HepG2 (cell line): Measurements from ENCODE around the gene SLC38A2. TPM values are rescaled to one million over a fixed set of nuclear protein-coding genes. Genes with fewer than 3 reads are reported as not detected.

Source experiments
- ARNTL ChIP-seq: sonication (generic); formaldehyde crosslinking; IDR thresholded peaks from 2 replicates; pipeline ENCODE4 v1.4.0; 2020; ENCODE audit warnings: mild to moderate bottlenecking, missing genetic modification reagents
- ATRX ChIP-seq: sonication (generic); formaldehyde crosslinking; IDR thresholded peaks from 2 replicates; pipeline ENCODE4 v1.4.0; 2020; ENCODE audit warnings: missing genetic modification reagents, borderline replicate concordance
- CCAR2 ChIP-seq: fragments of 200-400 bp; formaldehyde crosslinking; optimal IDR thresholded peaks from 2 replicates; pipeline ENCODE3; 2018; ENCODE audit warnings: low read depth, mild to moderate bottlenecking, low read length, moderate library complexity
- IKZF1 ChIP-seq: fragments of 450-650 bp; IDR thresholded peaks from 2 replicates; pipeline ENCODE4 v1.7.1; 2016
- ZNF672 ChIP-seq: sonication (generic); formaldehyde crosslinking; IDR thresholded peaks from 2 replicates; pipeline ENCODE4 v1.8.1; 2022; ENCODE audit warnings: missing genetic modification reagents
- polyA plus RNA-seq, 8 experiments: library from polyadenylated mRNA; depleted of rRNA in 3 of 8; stranded (reverse) in 7 of 8; unstranded in 1 of 8; fragments of >200 nt; fragmentation: Illumina TruSeq in 4 of 8; extraction: Trizol in 4 of 8; gene quantifications; 2 replicates each; pipeline versions ENCODE4 v1.2.1 to v1.2.3, GENCODE V29; 2011 to 2016; ENCODE audit warnings: low read depth in 4 of 8, missing spikeins in 1 of 8, mixed read lengths in 1 of 8; ENCODE audit not compliant: insufficient read depth in 1 of 8
- total RNA-seq, 5 experiments: library from RNA; depleted of rRNA; stranded (reverse); fragments of >200 nt; fragmentation: Illumina TruSeq; extraction: Trizol; gene quantifications; 2 replicates each; pipeline ENCODE4 v1.2.3, GENCODE V29; 2016; ENCODE audit warnings: low read depth in 1 of 5
- TF ChIP-seq, protein P1 (sequence below): sonication (generic); formaldehyde crosslinking; IDR thresholded peaks from 2 replicates; pipeline ENCODE4 v1.4.0; 2020; ENCODE audit warnings: missing genetic modification reagents
- TF ChIP-seq, protein P2 (sequence below): sonication (generic); formaldehyde crosslinking; IDR thresholded peaks from 2 replicates; pipeline ENCODE4 v1.4.0; 2020; ENCODE audit warnings: low read depth, mild to moderate bottlenecking, missing genetic modification reagents
- TF ChIP-seq, protein P3 (sequence below): sonication (generic); formaldehyde crosslinking; IDR thresholded peaks from 2 replicates; pipeline ENCODE4 v1.8.1; 2023; ENCODE audit warnings: mild to moderate bottlenecking, missing genetic modification reagents
- TF ChIP-seq, protein P4 (sequence below): IDR thresholded peaks from 2 replicates; pipeline ENCODE4 v1.6.1; 2016; ENCODE audit warnings: low read depth, borderline replicate concordance
- TF ChIP-seq, protein P5 (sequence below): sonication (generic); formaldehyde crosslinking; conservative IDR thresholded peaks from 2 replicates; pipeline ENCODE4 v1.5.0; 2020; ENCODE audit warnings: missing genetic modification reagents
- TF ChIP-seq, protein P6 (sequence below): sonication (generic); formaldehyde crosslinking; IDR thresholded peaks from 2 replicates; pipeline ENCODE4 v1.5.0; 2020; ENCODE audit warnings: missing genetic modification reagents, mild to moderate bottlenecking, borderline replicate concordance
- TF ChIP-seq, protein P7 (sequence below): sonication (generic); formaldehyde crosslinking; IDR thresholded peaks from 2 replicates; pipeline ENCODE4 v1.4.0; 2020; ENCODE audit warnings: missing genetic modification reagents
- TF ChIP-seq, protein P8 (sequence below): sonication (generic); formaldehyde crosslinking; conservative IDR thresholded peaks from 2 replicates; pipeline ENCODE4 v1.4.0; 2020; ENCODE audit warnings: missing genetic modification reagents

The SLC38A2 gene
- total and polyA plus RNA-seq, 2 of the 13 experiments (the other 11 are each of a cell fraction or from before 2014, with no cell fraction given) = 368 to 880 TPM

DNA sequence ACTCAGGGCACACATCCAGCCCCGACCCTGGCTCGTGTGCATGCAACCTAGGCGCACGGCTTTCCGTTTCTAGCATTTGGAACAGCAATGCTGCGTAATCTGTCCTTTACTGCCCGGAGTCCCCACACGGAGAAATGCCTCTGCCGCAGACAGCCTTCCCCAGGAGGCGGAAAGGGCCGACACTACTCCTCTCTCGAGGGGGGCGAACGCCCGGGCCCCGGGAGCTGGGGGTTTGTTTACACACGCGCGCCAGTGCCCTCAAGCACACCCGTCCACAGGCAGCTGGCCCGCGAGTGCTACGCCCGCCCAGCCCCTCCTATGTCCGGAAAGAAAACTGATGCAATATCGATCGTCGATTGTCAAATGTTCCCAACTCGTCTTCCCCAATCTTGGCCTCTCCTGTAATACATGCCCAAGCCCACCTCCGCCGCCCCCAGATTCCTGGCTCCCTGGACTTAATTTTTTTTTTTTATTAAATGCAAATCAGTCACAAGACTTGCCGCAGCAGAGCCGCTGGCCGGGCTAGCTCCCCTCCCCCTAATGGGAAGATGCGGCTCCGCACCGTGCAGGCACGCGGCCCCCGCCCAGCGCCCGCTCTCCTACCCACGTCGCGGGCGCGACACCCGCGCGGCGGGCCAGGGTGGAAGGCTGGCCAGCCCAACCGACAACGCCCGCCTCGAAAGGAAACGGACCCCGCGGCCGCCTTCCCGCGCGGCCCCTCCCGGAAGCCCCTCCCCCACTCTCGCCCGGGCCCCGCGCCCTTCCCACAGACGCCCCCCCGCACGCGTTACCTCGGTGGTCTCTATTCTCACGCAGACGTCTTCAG, 642 bp downstream of the SLC38A2 start (continued):
- TF ChIP-seq, protein P1, sequence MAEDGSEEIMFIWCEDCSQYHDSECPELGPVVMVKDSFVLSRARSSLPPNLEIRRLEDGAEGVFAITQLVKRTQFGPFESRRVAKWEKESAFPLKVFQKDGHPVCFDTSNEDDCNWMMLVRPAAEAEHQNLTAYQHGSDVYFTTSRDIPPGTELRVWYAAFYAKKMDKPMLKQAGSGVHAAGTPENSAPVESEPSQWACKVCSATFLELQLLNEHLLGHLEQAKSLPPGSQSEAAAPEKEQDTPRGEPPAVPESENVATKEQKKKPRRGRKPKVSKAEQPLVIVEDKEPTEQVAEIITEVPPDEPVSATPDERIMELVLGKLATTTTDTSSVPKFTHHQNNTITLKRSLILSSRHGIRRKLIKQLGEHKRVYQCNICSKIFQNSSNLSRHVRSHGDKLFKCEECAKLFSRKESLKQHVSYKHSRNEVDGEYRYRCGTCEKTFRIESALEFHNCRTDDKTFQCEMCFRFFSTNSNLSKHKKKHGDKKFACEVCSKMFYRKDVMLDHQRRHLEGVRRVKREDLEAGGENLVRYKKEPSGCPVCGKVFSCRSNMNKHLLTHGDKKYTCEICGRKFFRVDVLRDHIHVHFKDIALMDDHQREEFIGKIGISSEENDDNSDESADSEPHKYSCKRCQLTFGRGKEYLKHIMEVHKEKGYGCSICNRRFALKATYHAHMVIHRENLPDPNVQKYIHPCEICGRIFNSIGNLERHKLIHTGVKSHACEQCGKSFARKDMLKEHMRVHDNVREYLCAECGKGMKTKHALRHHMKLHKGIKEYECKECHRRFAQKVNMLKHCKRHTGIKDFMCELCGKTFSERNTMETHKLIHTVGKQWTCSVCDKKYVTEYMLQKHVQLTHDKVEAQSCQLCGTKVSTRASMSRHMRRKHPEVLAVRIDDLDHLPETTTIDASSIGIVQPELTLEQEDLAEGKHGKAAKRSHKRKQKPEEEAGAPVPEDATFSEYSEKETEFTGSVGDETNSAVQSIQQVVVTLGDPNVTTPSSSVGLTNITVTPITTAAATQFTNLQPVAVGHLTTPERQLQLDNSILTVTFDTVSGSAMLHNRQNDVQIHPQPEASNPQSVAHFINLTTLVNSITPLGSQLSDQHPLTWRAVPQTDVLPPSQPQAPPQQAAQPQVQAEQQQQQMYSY (CRISPR knock-in tag) = 0 out of 2 replicates have a peak, but pooled peaks have one; percentile 7
- TF ChIP-seq, protein P2, sequence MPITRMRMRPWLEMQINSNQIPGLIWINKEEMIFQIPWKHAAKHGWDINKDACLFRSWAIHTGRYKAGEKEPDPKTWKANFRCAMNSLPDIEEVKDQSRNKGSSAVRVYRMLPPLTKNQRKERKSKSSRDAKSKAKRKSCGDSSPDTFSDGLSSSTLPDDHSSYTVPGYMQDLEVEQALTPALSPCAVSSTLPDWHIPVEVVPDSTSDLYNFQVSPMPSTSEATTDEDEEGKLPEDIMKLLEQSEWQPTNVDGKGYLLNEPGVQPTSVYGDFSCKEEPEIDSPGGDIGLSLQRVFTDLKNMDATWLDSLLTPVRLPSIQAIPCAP = 0 out of 2 replicates have a peak, but pooled peaks have one; percentile 0
- TF ChIP-seq, protein P3, sequence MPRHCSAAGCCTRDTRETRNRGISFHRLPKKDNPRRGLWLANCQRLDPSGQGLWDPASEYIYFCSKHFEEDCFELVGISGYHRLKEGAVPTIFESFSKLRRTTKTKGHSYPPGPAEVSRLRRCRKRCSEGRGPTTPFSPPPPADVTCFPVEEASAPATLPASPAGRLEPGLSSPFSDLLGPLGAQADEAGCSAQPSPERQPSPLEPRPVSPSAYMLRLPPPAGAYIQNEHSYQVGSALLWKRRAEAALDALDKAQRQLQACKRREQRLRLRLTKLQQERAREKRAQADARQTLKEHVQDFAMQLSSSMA = no peak
- TF ChIP-seq IKZF1 = no peak
- TF ChIP-seq, protein P4, sequence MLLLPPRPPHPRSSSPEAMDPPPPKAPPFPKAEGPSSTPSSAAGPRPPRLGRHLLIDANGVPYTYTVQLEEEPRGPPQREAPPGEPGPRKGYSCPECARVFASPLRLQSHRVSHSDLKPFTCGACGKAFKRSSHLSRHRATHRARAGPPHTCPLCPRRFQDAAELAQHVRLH (CRISPR knock-in tag) = peak; percentile 43; the same call in 1 of the 2 replicates
- TF ChIP-seq, protein P5, sequence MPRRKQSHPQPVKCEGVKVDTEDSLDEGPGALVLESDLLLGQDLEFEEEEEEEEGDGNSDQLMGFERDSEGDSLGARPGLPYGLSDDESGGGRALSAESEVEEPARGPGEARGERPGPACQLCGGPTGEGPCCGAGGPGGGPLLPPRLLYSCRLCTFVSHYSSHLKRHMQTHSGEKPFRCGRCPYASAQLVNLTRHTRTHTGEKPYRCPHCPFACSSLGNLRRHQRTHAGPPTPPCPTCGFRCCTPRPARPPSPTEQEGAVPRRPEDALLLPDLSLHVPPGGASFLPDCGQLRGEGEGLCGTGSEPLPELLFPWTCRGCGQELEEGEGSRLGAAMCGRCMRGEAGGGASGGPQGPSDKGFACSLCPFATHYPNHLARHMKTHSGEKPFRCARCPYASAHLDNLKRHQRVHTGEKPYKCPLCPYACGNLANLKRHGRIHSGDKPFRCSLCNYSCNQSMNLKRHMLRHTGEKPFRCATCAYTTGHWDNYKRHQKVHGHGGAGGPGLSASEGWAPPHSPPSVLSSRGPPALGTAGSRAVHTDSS (CRISPR knock-in tag) = no peak
- no peak for TF ChIP-seq CCAR2
- TF ChIP-seq, protein P6, sequence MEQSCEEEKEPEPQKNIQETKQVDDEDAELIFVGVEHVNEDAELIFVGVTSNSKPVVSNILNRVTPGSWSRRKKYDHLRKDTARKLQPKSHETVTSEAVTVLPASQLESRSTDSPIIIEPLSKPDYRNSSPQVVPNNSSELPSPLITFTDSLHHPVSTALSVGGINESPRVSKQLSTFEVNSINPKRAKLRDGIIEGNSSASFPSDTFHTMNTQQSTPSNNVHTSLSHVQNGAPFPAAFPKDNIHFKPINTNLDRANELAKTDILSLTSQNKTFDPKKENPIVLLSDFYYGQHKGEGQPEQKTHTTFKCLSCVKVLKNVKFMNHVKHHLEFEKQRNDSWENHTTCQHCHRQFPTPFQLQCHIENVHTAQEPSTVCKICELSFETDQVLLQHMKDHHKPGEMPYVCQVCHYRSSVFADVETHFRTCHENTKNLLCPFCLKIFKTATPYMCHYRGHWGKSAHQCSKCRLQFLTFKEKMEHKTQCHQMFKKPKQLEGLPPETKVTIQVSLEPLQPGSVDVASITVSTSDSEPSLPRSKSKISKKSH (CRISPR knock-in tag) = no peak
- TF ChIP-seq ARNTL (CRISPR knock-in tag) = no peak
- no peak for TF ChIP-seq ATRX (CRISPR knock-in tag)
- TF ChIP-seq, protein P7, sequence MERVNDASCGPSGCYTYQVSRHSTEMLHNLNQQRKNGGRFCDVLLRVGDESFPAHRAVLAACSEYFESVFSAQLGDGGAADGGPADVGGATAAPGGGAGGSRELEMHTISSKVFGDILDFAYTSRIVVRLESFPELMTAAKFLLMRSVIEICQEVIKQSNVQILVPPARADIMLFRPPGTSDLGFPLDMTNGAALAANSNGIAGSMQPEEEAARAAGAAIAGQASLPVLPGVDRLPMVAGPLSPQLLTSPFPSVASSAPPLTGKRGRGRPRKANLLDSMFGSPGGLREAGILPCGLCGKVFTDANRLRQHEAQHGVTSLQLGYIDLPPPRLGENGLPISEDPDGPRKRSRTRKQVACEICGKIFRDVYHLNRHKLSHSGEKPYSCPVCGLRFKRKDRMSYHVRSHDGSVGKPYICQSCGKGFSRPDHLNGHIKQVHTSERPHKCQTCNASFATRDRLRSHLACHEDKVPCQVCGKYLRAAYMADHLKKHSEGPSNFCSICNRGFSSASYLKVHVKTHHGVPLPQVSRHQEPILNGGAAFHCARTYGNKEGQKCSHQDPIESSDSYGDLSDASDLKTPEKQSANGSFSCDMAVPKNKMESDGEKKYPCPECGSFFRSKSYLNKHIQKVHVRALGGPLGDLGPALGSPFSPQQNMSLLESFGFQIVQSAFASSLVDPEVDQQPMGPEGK (CRISPR knock-in tag) = no peak
- no peak for TF ChIP-seq ZNF672
- TF ChIP-seq, protein P8, sequence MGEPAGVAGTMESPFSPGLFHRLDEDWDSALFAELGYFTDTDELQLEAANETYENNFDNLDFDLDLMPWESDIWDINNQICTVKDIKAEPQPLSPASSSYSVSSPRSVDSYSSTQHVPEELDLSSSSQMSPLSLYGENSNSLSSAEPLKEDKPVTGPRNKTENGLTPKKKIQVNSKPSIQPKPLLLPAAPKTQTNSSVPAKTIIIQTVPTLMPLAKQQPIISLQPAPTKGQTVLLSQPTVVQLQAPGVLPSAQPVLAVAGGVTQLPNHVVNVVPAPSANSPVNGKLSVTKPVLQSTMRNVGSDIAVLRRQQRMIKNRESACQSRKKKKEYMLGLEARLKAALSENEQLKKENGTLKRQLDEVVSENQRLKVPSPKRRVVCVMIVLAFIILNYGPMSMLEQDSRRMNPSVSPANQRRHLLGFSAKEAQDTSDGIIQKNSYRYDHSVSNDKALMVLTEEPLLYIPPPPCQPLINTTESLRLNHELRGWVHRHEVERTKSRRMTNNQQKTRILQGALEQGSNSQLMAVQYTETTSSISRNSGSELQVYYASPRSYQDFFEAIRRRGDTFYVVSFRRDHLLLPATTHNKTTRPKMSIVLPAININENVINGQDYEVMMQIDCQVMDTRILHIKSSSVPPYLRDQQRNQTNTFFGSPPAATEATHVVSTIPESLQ = no peak
